Stimulated activated CD4-positive, alpha-beta T cell treated with anti-CD3 and anti-CD28 coated beads, Interleukin-1b, Interleukin-23, amount 100 ng/mL, for 4 hours (primary cell): Measurements from ENCODE around the gene HDGF.
A peak's percentile ranks its signal among the peaks of the same experiment; 100 is the strongest.

Experiments used
- DNase-seq, 2 donors: peaks; one replicate each; pipeline ENCODE4 v3.0.0-alpha.2; 2020; ENCODE audit warnings: low read depth in 2 of 2

HDGF gene

GRCh38 chr1:156751451-156751756 is at the start of gene HDGF:
Gene HDGF, minus strand, starts transcription at chr1:156751675. Its CDS starts 246 bp downstream, at chr1:156751429.
- DNase-seq = no peak

GRCh38 chr1:156797212-156797871 is 45.9 kb upstream of the HDGF start:
- peak in 1 of 2 donors; percentile 58 for DNase-seq

- no peak for DNase-seq
These were observed 45.0 kb upstream of the HDGF start for GRCh38 chr1:156796340-156797097.

- DNase-seq = no peak
These were observed 44.3 kb upstream of the HDGF start for GRCh38 chr1:156795787-156796186.

GRCh38 chr1:156795374-156795733 is 43.9 kb upstream of the HDGF start:
- DNase-seq = no peak

GRCh38 chr1:156794506-156795373 is 43.3 kb upstream of the HDGF start:
- no peak for DNase-seq

GRCh38 chr1:156789621-156790318 is 38.3 kb upstream of the HDGF start:
- no peak for DNase-seq

GRCh38 chr1:156788136-156788535 is 36.7 kb upstream of the HDGF start:
- no peak for DNase-seq

GRCh38 chr1:156786640-156787039 is 35.2 kb upstream of the HDGF start:
- no peak for DNase-seq

- no peak for DNase-seq
These were observed 34.0 kb upstream of the HDGF start for GRCh38 chr1:156785458-156785857.

GRCh38 chr1:156781585-156782186 is 30.2 kb upstream of the HDGF start:
- DNase-seq = no peak

GRCh38 chr1:156777573-156777972 is 26.1 kb upstream of the HDGF start:
- no peak for DNase-seq

- no peak for DNase-seq
These were observed 25.5 kb upstream of the HDGF start for GRCh38 chr1:156776942-156777341.

- no peak for DNase-seq
These were observed 24.3 kb upstream of the HDGF start for GRCh38 chr1:156775799-156776198.

GRCh38 chr1:156773607-156774006 is 22.1 kb upstream of the HDGF start:
- DNase-seq = no peak

GRCh38 chr1:156772728-156773497 is 21.4 kb upstream of the HDGF start:
- DNase-seq = no peak

GRCh38 chr1:156772222-156772621 is 20.7 kb upstream of the HDGF start:
- DNase-seq = no peak

- no peak for DNase-seq
These were observed 17.3 kb upstream of the HDGF start for GRCh38 chr1:156768610-156769295.

- no peak for DNase-seq
These were observed 16.6 kb upstream of the HDGF start for GRCh38 chr1:156767879-156768604.
